ENCODE results near the gene RHOT2.

Gene RHOT2

DNA sequence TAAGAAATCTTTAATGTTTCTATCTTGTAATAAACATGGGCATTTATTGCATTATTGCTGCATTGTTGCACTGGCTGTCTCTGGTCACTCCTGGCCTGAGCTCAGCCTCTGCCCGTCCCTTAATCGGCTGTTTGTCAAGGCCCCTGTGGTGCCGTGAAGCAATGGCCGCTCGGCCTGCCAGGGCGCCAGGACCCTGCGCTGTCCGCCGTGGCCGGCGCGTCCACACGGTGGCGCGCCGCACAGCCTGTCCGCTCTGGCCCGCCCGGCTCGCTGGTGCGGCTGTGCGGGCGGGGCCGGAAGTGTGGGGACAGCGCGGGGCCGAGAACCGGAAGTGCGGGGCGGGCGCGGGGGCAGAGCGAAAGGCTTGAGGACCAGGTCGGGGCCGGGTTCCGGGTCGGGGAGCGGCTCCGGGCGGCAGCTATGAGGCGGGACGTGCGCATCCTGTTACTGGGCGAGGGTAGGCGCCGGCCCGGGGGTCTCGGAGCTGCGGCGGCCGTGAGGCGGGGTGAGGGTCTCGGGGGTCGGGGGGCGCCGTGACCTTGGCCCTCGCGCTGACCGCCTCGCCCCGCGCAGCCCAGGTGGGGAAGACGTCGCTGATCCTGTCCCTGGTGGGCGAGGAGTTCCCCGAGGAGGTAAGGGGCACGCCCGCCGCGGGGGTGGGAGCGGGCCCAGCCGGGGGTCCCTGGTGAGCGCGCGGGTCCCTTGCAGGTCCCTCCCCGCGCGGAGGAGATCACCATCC lies at the start of gene RHOT2:
TSS of gene RHOT2 (plus strand) at position 353 of the 739 bp plus-strand sequence. CDS start at position 421, 68 bp downstream.
- peak; percentile 96 for ATAC-seq
- Mint-ChIP-seq H3K4me3 (peak within 1 kb of the TSS; percentile 76), H3K27me3 (no peaks in the 10 kb centered on the region), H3K9me3 (no peaks in the 10 kb centered on the region), H3K36me3 (ENCODE audit: low read depth) (peaks cover 5% of the 10 kb centered on the region), H3K27ac (peak within 1 kb of the TSS; percentile 86), H3K4me1 (peaks cover 6% of the 10 kb centered on the region)
- DNase-seq: peak; percentile 96

DNA sequence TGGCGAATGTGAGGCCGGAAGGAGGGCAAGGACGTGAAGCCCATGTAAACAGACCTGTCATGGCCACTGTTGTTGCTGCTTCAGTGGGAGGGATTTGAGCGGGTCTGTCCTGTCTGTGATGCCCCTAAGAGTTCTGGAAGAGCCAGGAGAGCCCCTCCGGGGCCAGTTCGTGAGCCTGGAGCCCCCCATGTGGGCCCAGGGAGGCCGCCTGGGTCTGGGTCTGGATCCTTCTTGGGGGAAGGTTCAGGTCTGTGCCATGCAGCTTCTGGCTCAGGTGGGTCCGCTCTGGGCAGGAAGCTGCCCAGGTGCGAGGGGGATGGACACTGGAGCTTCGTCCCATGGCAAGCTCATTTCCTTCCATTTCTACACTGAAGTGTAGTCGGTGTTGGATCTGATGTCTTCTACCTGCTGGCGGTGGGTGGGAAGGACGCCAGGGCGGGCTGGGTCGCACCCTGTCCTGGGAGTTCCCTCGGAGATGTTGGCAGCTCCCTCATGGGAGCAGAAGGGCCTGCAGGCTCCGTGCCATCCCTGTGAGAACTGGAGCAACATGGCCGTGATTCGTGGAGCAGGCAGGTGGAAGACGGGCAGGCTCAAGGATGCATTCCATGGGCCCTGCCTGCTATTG lies 48.3 kb upstream of the RHOT2 start:
- no peaks in the 10 kb centered on the region for H3K9me3 Mint-ChIP-seq
- no peaks in the 10 kb centered on the region for H3K4me1 Mint-ChIP-seq
- DNase-seq: no peak
- H3K36me3 Mint-ChIP-seq (ENCODE audit: low read depth): peaks cover 2% of the 10 kb centered on the region
- no peak for ATAC-seq
- H3K27me3 Mint-ChIP-seq: no peaks in the 10 kb centered on the region
- H3K4me3 Mint-ChIP-seq: no peak overlapping the region
- no peak overlapping the region for H3K27ac Mint-ChIP-seq

DNA sequence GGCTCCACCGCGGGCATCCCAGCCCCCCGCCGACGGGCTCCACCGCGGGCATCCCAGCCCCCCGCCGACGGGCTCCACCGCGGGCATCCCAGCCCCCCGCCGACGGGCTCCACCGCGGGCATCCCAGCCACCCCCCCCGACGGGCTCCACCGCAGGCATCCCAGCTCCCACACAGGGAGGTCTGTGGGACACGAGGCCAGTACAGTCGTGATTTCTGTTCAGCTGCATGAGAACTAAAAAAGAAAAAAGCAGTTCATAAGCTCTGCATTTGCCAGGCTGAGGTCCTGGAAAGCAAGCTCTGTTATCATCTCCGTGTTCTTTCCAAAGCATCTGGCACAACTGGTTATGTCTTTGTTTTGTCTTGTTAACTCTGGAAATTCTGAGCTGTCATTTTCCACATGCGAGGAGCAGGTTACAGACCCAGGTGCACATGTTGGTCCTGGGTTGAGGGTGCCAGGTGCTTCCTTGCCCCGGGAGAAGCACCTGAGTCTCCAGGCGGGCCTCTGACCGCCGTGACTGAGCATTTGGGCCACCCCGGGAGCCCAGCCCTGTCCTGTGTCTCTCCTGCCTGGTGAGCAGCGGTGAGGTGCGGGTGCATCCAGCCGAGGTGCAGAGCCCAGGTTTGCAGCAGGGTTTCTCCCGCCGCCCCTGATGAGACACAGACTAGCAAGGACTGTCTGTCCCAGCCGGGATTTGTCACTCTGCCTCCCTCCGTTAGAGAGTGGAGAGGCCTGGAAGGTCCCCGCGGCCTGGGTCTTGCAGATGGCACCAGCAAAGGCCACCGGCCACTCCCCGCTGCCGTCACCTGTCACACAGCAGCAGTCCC lies 47.0 kb upstream of the RHOT2 start:
- H3K4me3 Mint-ChIP-seq: no peak overlapping the region

DNA sequence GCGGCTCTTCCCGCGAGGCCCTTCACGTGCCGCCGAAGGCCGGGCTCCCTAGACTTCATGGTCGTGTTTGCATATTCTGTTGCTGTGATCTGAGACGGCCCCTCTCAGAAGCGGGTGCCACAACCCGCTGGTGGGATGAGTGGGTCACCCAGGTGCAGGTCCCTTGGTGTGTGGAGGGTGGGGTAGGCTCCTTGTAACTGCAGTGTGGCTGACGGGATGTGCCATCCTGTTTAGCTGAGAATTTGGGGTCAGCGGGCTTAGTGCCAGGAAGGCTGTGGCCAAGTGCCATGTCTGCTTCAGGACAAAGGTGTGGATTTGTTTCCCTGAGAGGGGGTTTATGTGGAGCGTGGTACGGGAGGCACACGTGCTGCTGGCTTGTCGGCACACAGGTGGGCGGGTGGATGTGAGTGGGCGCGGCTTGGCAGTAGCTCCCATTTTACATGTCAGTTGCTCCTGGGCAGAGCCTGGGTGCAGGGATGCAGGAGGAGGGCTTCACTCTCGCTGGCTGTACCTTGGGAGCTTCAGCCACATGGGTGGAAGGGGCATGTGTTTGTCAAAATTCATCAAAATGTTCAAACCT lies 46.3 kb upstream of the RHOT2 start:
- no peak for ATAC-seq
- H3K27ac Mint-ChIP-seq: no peak overlapping the region
- DNase-seq: no peak
- H3K4me1 Mint-ChIP-seq: no peaks in the 10 kb centered on the region
- no peaks in the 10 kb centered on the region for H3K27me3 Mint-ChIP-seq
- no peaks in the 10 kb centered on the region for H3K9me3 Mint-ChIP-seq
- no peaks in the 10 kb centered on the region for H3K36me3 Mint-ChIP-seq (ENCODE audit: low read depth)
- no peak overlapping the region for H3K4me3 Mint-ChIP-seq

More for the DNA sequence above, 47.0 kb upstream of the RHOT2 start:
- Mint-ChIP-seq H3K27me3 (no peaks in the 10 kb centered on the region), H3K27ac (no peak overlapping the region), H3K36me3 (ENCODE audit: low read depth) (no peaks in the 10 kb centered on the region), H3K9me3 (no peaks in the 10 kb centered on the region), H3K4me1 (no peaks in the 10 kb centered on the region)
- DNase-seq (no peak), ATAC-seq (no peak)

DNA sequence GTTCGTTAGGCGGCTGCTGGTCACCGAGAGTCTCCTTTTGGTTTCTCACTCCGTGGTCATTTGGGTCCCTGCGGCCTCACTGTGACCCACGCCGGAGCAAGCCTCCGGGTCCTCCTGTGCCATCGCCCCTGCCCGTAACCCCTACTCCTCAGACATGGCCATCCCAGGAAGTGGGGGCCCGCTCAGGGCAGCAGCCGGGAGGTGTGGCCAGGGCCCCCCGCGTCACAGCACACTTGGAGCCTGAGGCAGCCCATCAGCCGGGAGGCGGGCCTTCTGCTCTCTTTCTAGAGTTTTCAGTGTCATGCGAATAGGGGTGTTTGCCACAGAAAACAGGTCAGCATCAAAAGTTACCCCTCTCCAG lies 45.0 kb upstream of the RHOT2 start:
- no peak overlapping the region for H3K27ac Mint-ChIP-seq
- no peaks in the 10 kb centered on the region for H3K27me3 Mint-ChIP-seq

DNA sequence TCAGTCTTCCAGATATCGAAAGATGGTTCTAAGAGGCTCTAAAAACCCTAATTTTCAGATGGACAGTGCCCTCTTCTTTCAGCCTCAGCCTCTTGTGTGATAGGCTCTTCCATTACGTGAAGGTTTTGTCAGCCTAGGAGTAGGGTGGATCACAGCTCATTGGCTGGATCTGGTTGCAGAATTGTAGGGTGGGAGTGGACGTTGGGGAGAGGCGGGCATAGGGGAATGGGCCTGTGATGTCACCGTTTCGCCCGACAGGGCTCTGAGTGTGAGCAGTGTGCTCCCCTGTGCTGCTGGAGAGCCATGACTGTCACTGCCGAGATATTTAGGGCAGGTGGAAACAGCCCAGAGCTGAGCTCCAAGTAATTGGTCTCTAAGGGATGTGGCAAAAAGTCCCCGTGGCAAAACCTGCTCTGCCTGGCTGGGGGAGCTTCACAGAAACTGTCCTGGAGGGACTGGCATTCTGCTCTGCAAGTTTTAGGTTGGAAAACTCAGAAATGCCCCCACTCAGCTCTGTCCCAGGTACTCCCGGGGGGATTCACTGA lies 43.3 kb upstream of the RHOT2 start:
- Mint-ChIP-seq H3K9me3 (no peaks in the 10 kb centered on the region), H3K27me3 (no peaks in the 10 kb centered on the region), H3K4me1 (no peaks in the 10 kb centered on the region), H3K36me3 (ENCODE audit: low read depth) (no peaks in the 10 kb centered on the region), H3K27ac (no peak overlapping the region), H3K4me3 (no peak overlapping the region)
- ATAC-seq (no peak), DNase-seq (no peak)

More for the DNA sequence above, 45.0 kb upstream of the RHOT2 start:
- Mint-ChIP-seq H3K4me3 (no peak overlapping the region), H3K9me3 (no peaks in the 10 kb centered on the region), H3K36me3 (ENCODE audit: low read depth) (no peaks in the 10 kb centered on the region), H3K4me1 (no peaks in the 10 kb centered on the region)
- ATAC-seq (no peak), DNase-seq (no peak)

DNA sequence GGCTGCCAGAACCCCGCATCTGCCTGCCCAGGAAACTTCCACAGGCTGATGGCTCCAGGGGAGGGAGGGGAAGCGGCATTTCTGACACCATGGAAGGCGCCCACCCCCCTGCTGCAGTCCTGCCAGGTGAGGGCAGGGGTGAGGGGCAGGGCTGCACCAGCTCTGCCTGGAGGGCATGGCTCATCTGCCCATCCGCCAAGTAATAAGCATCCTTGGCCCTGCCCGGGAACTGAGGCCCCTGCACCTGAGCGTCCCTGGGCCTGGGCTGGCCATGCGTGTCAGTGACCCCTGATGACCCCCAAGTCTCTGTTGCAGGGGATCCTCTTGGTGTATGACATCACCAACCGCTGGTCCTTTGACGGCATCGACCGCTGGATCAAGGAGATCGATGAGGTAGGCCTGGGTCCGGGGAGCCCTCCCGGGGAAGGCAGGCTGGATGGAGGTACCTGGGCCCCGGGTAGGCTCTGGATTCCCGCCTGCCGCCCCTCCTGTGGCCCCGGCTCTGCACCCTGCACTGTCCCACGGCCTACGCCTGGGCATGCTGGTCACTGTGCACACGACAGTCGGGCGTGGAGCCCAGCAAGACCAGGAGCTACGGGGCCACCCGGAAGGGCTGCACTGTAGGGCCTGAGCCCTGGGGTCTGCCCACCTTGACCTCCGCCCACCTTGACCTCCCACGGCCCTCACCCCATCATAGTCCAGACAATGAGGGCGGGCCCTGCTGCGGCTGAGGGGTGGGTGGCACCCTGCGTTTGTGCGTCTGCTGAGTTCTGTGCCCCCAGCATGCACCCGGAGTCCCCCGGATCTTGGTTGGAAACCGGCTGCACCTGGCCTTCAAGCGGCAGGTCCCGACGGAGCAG lies 42.6 kb upstream of the RHOT2 start:
- no peak for ATAC-seq
- Mint-ChIP-seq H3K4me3 (no peak overlapping the region), H3K27me3 (no peaks in the 10 kb centered on the region), H3K36me3 (ENCODE audit: low read depth) (no peaks in the 10 kb centered on the region), H3K9me3 (no peaks in the 10 kb centered on the region), H3K4me1 (no peaks in the 10 kb centered on the region), H3K27ac (no peak overlapping the region)
- DNase-seq: no peak

DNA sequence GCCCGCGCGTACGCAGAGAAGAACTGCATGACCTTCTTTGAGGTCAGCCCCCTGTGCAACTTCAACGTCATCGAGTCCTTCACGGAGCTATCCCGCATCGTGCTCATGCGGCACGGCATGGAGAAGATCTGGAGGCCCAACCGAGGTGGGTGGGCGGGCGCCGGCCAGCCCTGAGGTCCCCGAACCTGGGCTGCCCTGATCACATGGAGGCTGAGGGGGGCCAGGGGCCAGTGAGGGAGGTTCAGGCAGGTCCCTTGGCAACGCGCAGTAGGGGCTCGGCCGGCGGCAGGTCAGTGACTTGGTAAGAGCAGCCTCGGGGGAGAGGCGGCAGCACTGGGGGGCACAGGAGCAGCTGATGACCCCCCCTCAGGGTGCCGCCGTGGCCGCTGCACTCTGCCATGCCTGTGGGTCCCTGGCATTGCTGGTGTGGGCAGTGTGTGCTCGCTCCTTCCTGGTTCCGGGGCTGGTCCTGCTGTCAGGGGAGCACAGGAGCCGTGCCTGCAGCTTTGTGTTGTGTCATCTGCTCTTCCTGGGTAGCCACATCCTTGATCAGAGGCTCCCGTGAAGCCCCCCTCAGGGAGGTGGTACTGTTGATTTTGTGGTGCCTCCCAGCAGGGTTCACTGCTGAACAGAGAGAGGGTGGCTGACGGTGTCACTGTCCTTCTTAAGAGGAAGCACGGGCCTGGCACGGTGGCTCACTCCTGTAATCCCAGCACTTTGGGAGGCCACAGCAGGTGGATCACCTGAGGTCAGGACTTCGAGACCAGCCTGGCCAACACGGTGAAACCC lies 41.8 kb upstream of the RHOT2 start:
- Mint-ChIP-seq H3K36me3 (ENCODE audit: low read depth) (no peaks in the 10 kb centered on the region), H3K4me3 (no peak overlapping the region), H3K27ac (no peak overlapping the region), H3K9me3 (no peaks in the 10 kb centered on the region), H3K27me3 (no peaks in the 10 kb centered on the region), H3K4me1 (no peaks in the 10 kb centered on the region)
- ATAC-seq: no peak
- no peak for DNase-seq

DNA sequence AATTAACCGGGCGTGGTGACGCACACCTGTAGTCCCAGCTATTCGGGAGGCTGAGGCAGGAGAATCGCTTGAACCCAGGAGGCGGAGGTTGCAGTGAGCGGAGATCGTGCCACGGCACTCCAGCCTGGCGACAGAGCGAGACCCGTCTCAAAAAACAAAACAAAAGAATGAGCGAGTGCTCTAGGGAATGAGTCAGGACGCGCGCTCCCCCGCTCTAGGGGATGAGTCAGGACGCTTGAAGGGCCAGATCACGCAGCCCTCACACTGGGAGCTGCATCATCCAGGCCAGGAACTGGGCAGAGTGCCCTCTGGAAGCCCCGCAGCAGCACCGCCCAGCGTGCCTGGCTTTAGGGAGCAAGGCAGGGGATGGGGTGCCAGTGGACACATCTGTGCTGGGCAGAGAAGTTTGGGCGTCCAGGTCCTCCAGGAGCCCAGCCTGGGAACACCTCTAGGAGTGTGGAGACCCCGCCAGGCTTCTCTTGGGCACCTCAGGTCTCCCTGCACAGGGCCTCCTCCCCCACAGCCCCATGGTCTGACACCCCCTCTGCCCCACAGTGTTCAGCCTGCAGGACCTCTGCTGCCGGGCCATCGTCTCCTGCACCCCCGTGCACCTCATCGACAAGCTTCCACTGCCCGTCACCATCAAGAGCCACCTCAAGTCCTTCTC lies 41.0 kb upstream of the RHOT2 start:
- Mint-ChIP-seq H3K9me3 (no peaks in the 10 kb centered on the region), H3K36me3 (ENCODE audit: low read depth) (no peaks in the 10 kb centered on the region), H3K27ac (no peak overlapping the region), H3K4me1 (no peaks in the 10 kb centered on the region), H3K4me3 (no peak overlapping the region), H3K27me3 (no peaks in the 10 kb centered on the region)
- no peak for DNase-seq
- no peak for ATAC-seq

DNA sequence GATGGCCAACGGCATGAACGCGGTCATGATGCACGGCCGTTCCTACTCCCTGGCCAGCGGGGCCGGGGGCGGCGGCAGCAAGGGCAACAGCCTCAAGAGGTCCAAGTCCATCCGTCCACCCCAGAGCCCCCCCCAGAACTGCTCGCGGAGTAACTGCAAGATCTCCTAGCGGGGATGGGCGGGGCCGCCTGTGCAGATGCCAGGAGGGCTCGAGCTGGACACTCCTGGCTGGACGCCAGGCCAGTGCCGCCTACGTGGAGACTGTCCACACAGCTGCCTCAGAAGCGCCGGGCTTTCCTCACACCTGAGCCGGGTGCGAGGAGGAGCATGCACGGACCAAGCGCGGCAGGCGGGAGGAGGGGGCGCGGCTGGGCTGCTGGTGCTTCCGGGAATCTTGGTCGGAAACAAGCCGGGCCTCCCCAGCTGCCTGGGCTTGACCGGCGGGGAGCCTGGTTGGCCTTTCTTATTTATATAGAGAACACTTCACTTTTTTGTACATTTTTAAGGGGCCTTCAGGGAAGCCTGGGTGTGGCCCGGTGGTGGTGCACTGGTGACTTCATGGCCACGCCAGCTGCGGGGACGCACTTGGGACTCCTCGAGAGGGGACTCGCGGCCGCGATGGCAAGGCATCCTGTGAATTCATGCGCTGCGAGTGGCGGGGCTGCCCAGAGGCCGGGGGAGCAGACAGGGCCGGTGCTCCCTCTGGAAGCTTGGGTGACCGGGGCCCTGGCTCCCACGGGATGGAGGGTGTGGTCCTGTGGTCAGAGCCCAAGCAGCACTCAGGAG lies 40.3 kb upstream of the RHOT2 start:
- Mint-ChIP-seq H3K27ac (no peak overlapping the region), H3K9me3 (no peaks in the 10 kb centered on the region), H3K4me3 (no peak overlapping the region), H3K27me3 (no peaks in the 10 kb centered on the region), H3K36me3 (ENCODE audit: low read depth) (no peaks in the 10 kb centered on the region), H3K4me1 (peaks cover 2% of the 10 kb centered on the region)
- DNase-seq (no peak), ATAC-seq (no peak)

DNA sequence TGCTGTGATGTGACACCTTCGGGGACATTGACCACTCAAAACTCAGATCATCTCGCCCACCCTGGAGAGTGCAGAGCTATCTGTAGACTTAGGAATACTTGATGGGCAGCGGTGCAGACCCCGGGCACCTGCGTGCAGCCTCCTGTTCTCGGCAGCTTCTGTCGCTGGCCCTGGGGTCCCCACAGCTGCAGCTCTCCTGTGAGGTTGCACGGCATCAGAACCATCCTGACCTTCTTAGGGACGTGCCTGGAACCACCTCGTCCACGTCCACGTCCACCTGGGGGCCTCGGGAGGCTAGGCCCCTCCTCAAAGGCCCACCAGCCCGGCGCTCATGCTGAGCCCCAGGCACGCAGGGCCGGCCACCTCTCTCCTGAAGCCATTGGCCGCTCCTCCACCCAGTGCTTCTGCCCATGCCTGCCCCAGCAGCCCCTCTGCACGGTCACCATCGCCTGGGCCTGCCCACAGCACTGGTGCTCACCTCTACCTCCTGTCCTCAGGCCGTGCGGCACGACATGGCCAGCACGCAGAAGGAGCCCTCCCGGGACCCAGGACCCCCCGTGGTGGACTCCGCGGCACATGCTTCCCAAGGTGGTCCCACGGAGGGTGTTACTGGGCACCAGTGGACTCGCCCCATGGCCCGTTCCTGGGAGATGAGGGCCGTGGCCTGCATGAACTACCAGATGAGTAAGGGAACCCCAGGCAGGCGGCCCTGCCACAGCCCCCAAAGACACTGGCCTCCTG lies 39.4 kb upstream of the RHOT2 start:
- H3K27ac Mint-ChIP-seq: no peak overlapping the region

More for the DNA sequence above, 39.4 kb upstream of the RHOT2 start:
- Mint-ChIP-seq H3K4me1 (peaks cover 2% of the 10 kb centered on the region), H3K36me3 (ENCODE audit: low read depth) (no peaks in the 10 kb centered on the region), H3K27me3 (no peaks in the 10 kb centered on the region), H3K9me3 (no peaks in the 10 kb centered on the region), H3K4me3 (no peak overlapping the region)
- no peak for DNase-seq
- ATAC-seq: no peak

Measured in activated naive CD8-positive, alpha-beta T cell treated with anti-CD3 and anti-CD28 coated beads, Interleukin-2, amount 50 U/mL, for 24 hours (primary cell).